ENCODE measurements around the gene PCDHB2. TPM values are rescaled to one million over a fixed set of nuclear protein-coding genes. Genes with fewer than 3 reads are reported as not detected.

PCDHB2 gene
- 3.3 to 4.1 TPM (median 3.4 TPM) in 5 replicates for total RNA-seq (2022; extraction: Qiagen RNA extraction; ENCODE audit: low read depth)

GRCh38 chr5:141094481-141095262, at the start of gene PCDHB2:
PCDHB2 (plus strand) TSS chr5:141094615; CDS start chr5:141094791, 176 bp downstream.

GRCh38 chr5:141050622-141051520, 43.5 kb upstream of the PCDHB2 start, which contains the start of gene PCDHB1:
PCDHB1 (plus strand) TSS chr5:141051374; CDS start chr5:141051471, 97 bp downstream.

GRCh38 chr5:141100243-141100805, 5.9 kb downstream of the PCDHB2 start, which contains the start of gene PCDHB3:
PCDHB3 (plus strand) TSS chr5:141100473; CDS start chr5:141100650, 177 bp downstream.

DNA sequence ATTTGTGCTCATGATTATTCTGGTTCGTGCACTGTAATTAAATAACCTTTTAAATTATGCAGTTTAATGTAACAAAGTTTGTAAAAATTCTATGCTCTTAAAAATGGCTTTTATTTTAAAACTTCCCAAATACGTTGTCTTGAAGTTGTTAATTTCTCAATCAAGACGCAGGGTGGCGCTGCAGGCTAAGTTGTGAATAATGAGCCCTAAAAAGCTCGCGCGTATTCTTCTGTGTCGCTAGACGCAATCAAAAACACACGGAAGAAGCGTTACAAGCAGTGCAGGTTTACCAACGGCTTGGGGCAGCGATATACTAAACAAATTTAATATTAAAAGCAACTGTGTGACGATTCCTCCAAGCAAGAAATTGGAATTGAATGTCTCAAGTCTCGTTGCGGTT, 27.1 kb downstream of the PCDHB2 start, which contains the start of gene PCDHB4:
TSS of gene PCDHB4 (plus strand) at position 256 of the 400 bp plus-strand sequence. CDS start 181 bp downstream, outside the sequence.

GRCh38 chr5:141135030-141135717, 40.8 kb downstream of the PCDHB2 start, which contains the start of gene PCDHB5:
PCDHB5 (plus strand) TSS chr5:141135206; CDS start chr5:141135435, 229 bp downstream.

Other genes starting within 250 kb of the PCDHB2 start
- 0.02 to 0.07 TPM in 2 of 5 replicates, not detected in the others for gene PCDHA9, start 246.2 kb upstream of the PCDHB2 start, total RNA-seq (2022; extraction: Qiagen RNA extraction; ENCODE audit: low read depth)
- 0.03 to 0.05 TPM (median 0.04 TPM) in 4 of 5 replicates, not detected in the other for gene PCDHA10, start 238.7 kb upstream of the PCDHB2 start, total RNA-seq (2022; extraction: Qiagen RNA extraction; ENCODE audit: low read depth)
- 0.06 to 0.96 TPM (median 0.11 TPM) in 5 replicates for gene PCDHA11, start 225.7 kb upstream of the PCDHB2 start, total RNA-seq (2022; extraction: Qiagen RNA extraction; ENCODE audit: low read depth)
- gene PCDHA12, start 219.3 kb upstream of the PCDHB2 start, total RNA-seq (2022; extraction: Qiagen RNA extraction; ENCODE audit: low read depth), result 2.5 to 3.4 TPM (median 3.1 TPM) in 5 replicates
- gene PCDHA13, start 212.5 kb upstream of the PCDHB2 start, total RNA-seq (2022; extraction: Qiagen RNA extraction; ENCODE audit: low read depth), result 0.07 to 0.17 TPM (median 0.10 TPM) in 5 replicates
- gene PCDHAC1, start 168.3 kb upstream of the PCDHB2 start, total RNA-seq (2022; extraction: Qiagen RNA extraction; ENCODE audit: low read depth), result 2.4 to 3.3 TPM (median 3.0 TPM) in 5 replicates
- gene PCDHAC2, start 128.1 kb upstream of the PCDHB2 start, total RNA-seq (2022; extraction: Qiagen RNA extraction; ENCODE audit: low read depth), result 4.0 to 5.0 TPM (median 4.4 TPM) in 5 replicates
- gene PCDHB1, start 43.2 kb upstream of the PCDHB2 start, total RNA-seq (2022; extraction: Qiagen RNA extraction; ENCODE audit: low read depth), result not detected in 5 replicates
- 0.05 TPM in 1 of 5 replicates, not detected in the others for gene PCDHB3, start 5.9 kb downstream of the PCDHB2 start, total RNA-seq (2022; extraction: Qiagen RNA extraction; ENCODE audit: low read depth)
- gene PCDHB4, start 27.2 kb downstream of the PCDHB2 start, total RNA-seq (2022; extraction: Qiagen RNA extraction; ENCODE audit: low read depth), result 0.03 to 0.11 TPM (median 0.08 TPM) in 3 of 5 replicates, not detected in the others
- gene PCDHB5, start 40.6 kb downstream of the PCDHB2 start, total RNA-seq (2022; extraction: Qiagen RNA extraction; ENCODE audit: low read depth), result 0.94 to 1.8 TPM (median 1.5 TPM) in 5 replicates
- gene PCDHB6, start 55.4 kb downstream of the PCDHB2 start, total RNA-seq (2022; extraction: Qiagen RNA extraction; ENCODE audit: low read depth), result 0.81 to 1.2 TPM (median 0.89 TPM) in 5 replicates
- not detected in 5 replicates for gene PCDHB7, start 78.0 kb downstream of the PCDHB2 start, total RNA-seq (2022; extraction: Qiagen RNA extraction; ENCODE audit: low read depth)
- gene PCDHB8, start 83.2 kb downstream of the PCDHB2 start, total RNA-seq (2022; extraction: Qiagen RNA extraction; ENCODE audit: low read depth), result 0.24 to 0.39 TPM (median 0.32 TPM) in 5 replicates
- 0.05 to 0.15 TPM (median 0.06 TPM) in 4 of 5 replicates, not detected in the other for gene PCDHB16, start 87.8 kb downstream of the PCDHB2 start, total RNA-seq (2022; extraction: Qiagen RNA extraction; ENCODE audit: low read depth)
- 0.05 TPM in 1 of 5 replicates, not detected in the others for gene PCDHB9, start 92.5 kb downstream of the PCDHB2 start, total RNA-seq (2022; extraction: Qiagen RNA extraction; ENCODE audit: low read depth)
- 0.05 TPM in 2 of 5 replicates, not detected in the others for gene PCDHB10, start 97.7 kb downstream of the PCDHB2 start, total RNA-seq (2022; extraction: Qiagen RNA extraction; ENCODE audit: low read depth)
- gene PCDHB11, start 105.0 kb downstream of the PCDHB2 start, total RNA-seq (2022; extraction: Qiagen RNA extraction; ENCODE audit: low read depth), result 0.08 to 0.12 TPM (median 0.10 TPM) in 4 of 5 replicates, not detected in the other
- not detected in 5 replicates for gene PCDHB12, start 114.1 kb downstream of the PCDHB2 start, total RNA-seq (2022; extraction: Qiagen RNA extraction; ENCODE audit: low read depth)
- gene PCDHB13, start 119.3 kb downstream of the PCDHB2 start, total RNA-seq (2022; extraction: Qiagen RNA extraction; ENCODE audit: low read depth), result 0.03 to 0.07 TPM (median 0.07 TPM) in 4 of 5 replicates, not detected in the other
- gene PCDHB14, start 128.7 kb downstream of the PCDHB2 start, total RNA-seq (2022; extraction: Qiagen RNA extraction; ENCODE audit: low read depth), result 0.02 to 0.13 TPM (median 0.07 TPM) in 5 replicates
- gene PCDHB15, start 150.8 kb downstream of the PCDHB2 start, total RNA-seq (2022; extraction: Qiagen RNA extraction; ENCODE audit: low read depth), result 0.05 to 0.16 TPM (median 0.09 TPM) in 3 of 5 replicates, not detected in the others
- gene SLC25A2, start 209.4 kb downstream of the PCDHB2 start, total RNA-seq (2022; extraction: Qiagen RNA extraction; ENCODE audit: low read depth), result not detected in 5 replicates
- gene TAF7, start 226.2 kb downstream of the PCDHB2 start, total RNA-seq (2022; extraction: Qiagen RNA extraction; ENCODE audit: low read depth), result 63.2 to 78.4 TPM (median 73.8 TPM) in 5 replicates
- gene PCDHGA1, start 235.9 kb downstream of the PCDHB2 start, total RNA-seq (2022; extraction: Qiagen RNA extraction; ENCODE audit: low read depth), result 0.29 to 0.38 TPM (median 0.32 TPM) in 5 replicates
- 0.45 to 0.72 TPM (median 0.70 TPM) in 5 replicates for gene PCDHGA2, start 244.1 kb downstream of the PCDHB2 start, total RNA-seq (2022; extraction: Qiagen RNA extraction; ENCODE audit: low read depth)
- gene PCDHGA3, start 249.2 kb downstream of the PCDHB2 start, total RNA-seq (2022; extraction: Qiagen RNA extraction; ENCODE audit: low read depth), result not detected in 5 replicates